HL-60 (cell line): ENCODE data around the gene SORL1.

Experiments
- DNase-seq, 2 experiments: peaks; one replicate each; pipeline ENCODE4 v3.0.0-alpha.2; 2010 to 2020; ENCODE audit warnings: low read depth in 1 of 2, low spot score in 1 of 2
- H3K27ac ChIP-seq: fragments of 250-450 bp; sonication (Bioruptor Pico); replicated peaks from 2 replicates; pipeline ENCODE4 v1.5.1; 2020; ENCODE audit warnings: mild to moderate bottlenecking, moderate library complexity
- H3K27me3 ChIP-seq: fragments of 250-450 bp; sonication (Bioruptor Pico); 2 replicates; pipeline ENCODE4 v1.5.1; 2021; ENCODE audit warnings: mild to moderate bottlenecking, moderate library complexity; ENCODE audit not compliant: insufficient read depth, poor library complexity, severe bottlenecking
- H3K4me3 ChIP-seq: replicated peaks from 2 replicates; pipeline ENCODE4 v1.5.1; 2011; ENCODE audit warnings: mild to moderate bottlenecking, control low read depth, low read length; ENCODE audit not compliant: insufficient read depth
- CTCF ChIP-seq: IDR thresholded peaks from one replicate; pipeline ENCODE4 v1.5.1; 2011; ENCODE audit warnings: low read length, control low read depth, inconsistent platforms; ENCODE audit not compliant: insufficient read depth
- GABPA ChIP-seq: IDR thresholded peaks from 2 replicates; pipeline ENCODE4 v1.6.1; 2012; ENCODE audit warnings: low read depth
- POLR2AphosphoS5 ChIP-seq: IDR thresholded peaks from 2 replicates; pipeline ENCODE4 v1.6.1; 2012; ENCODE audit warnings: low read depth
- REST ChIP-seq: IDR thresholded peaks from 2 replicates; pipeline ENCODE4 v1.6.1; 2012; ENCODE audit warnings: low read depth; ENCODE audit not compliant: insufficient replicate concordance
- SPI1 ChIP-seq: IDR thresholded peaks from 2 replicates; pipeline ENCODE4 v1.6.1; 2012; ENCODE audit warnings: low read depth, mild to moderate bottlenecking, borderline replicate concordance

Gene SORL1

GRCh38 chr11:121631456-121631855, 179.3 kb downstream of the SORL1 start:
- H3K4me3 ChIP-seq: no peak overlapping the region
- TF ChIP-seq POLR2AphosphoS5: no peak
- TF ChIP-seq GABPA: no peak
- TF ChIP-seq CTCF: no peak
- no peak for TF ChIP-seq SPI1
- TF ChIP-seq REST: no peak
- H3K27ac ChIP-seq: no peak overlapping the region
- no peaks in the 10 kb centered on the region for H3K27me3 ChIP-seq
- no peak for DNase-seq

- Histone ChIP-seq H3K4me3 (no peak overlapping the region), H3K27me3 (no peaks in the 10 kb centered on the region), H3K27ac (no peak overlapping the region)
- no peak for TF ChIP-seq REST
- TF ChIP-seq SPI1: no peak
- no peak for TF ChIP-seq CTCF
- TF ChIP-seq POLR2AphosphoS5: no peak
- no peak for TF ChIP-seq GABPA
- no peak for DNase-seq
These were observed 182.2 kb downstream of the SORL1 start for GRCh38 chr11:121634273-121634672.

GRCh38 chr11:121634889-121635288, 182.8 kb downstream of the SORL1 start:
- Histone ChIP-seq H3K4me3 (no peak overlapping the region), H3K27me3 (no peaks in the 10 kb centered on the region), H3K27ac (no peak overlapping the region)
- DNase-seq: peak in 1 of 2 experiments; percentile 8
- no peak for TF ChIP-seq POLR2AphosphoS5
- no peak for TF ChIP-seq REST
- TF ChIP-seq CTCF: no peak
- TF ChIP-seq SPI1: no peak
- TF ChIP-seq GABPA: no peak
